ENCODE measurements around the gene TMEM41A. TPM values are rescaled to one million over a fixed set of nuclear protein-coding genes. Genes with fewer than 3 reads are reported as not detected.

Gene TMEM41A
- total RNA-seq, 1 donor from 2014 or later = 21.5 TPM

DNA sequence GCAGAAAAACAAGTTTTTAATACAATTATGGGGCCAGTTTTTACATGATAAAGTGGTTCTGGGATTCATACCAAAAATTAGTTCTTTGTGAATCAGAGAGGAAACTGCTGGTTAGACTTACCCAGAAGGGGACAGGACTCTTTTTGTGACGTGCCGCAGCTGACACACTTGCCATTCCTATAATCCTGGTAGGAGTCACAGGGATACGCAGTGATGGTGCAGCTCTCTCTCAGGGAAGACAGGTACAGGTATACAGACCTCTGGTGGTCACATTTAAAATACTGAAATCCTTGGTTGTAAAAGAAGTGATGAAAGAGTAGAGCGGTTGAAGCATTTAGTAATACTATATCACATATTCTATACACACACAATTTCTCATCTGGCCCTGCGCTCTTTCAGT, 20.2 kb upstream of the TMEM41A start:
- no peak overlapping the region for H3K27ac ChIP-seq (ENCODE audit: low read depth, low read length)
- H4K20me1 ChIP-seq (ENCODE audit: insufficient read depth, low read length) = no peaks in the 10 kb centered on the region
- no peak overlapping the region for H3K4me3 Mint-ChIP-seq (ENCODE audit: unreplicated experiment)
- no peaks in the 10 kb centered on the region for H3K4me1 ChIP-seq (ENCODE audit: insufficient read depth, low read length)
- H3K4me3 ChIP-seq (ENCODE audit: insufficient read depth, low read depth, low read length) = no peak overlapping the region
- FAIRE-seq (no peak), DNase-seq (ENCODE audit: low read depth) (no peak)
- H3K27ac Mint-ChIP-seq (ENCODE audit: unreplicated experiment) = no peak overlapping the region
- no peaks in the 10 kb centered on the region for H3K4me1 Mint-ChIP-seq (ENCODE audit: low read depth, unreplicated experiment)
- TF ChIP-seq, protein P1, sequence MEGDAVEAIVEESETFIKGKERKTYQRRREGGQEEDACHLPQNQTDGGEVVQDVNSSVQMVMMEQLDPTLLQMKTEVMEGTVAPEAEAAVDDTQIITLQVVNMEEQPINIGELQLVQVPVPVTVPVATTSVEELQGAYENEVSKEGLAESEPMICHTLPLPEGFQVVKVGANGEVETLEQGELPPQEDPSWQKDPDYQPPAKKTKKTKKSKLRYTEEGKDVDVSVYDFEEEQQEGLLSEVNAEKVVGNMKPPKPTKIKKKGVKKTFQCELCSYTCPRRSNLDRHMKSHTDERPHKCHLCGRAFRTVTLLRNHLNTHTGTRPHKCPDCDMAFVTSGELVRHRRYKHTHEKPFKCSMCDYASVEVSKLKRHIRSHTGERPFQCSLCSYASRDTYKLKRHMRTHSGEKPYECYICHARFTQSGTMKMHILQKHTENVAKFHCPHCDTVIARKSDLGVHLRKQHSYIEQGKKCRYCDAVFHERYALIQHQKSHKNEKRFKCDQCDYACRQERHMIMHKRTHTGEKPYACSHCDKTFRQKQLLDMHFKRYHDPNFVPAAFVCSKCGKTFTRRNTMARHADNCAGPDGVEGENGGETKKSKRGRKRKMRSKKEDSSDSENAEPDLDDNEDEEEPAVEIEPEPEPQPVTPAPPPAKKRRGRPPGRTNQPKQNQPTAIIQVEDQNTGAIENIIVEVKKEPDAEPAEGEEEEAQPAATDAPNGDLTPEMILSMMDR (IDR thresholded peaks at IDR 0.05; ENCODE audit: insufficient read depth, low read depth, low read length) = no peak
- no peak for TF ChIP-seq EZH2 (IDR thresholded peaks at IDR 0.05; ENCODE audit: insufficient read depth, low read length)
- H3K79me2 ChIP-seq (ENCODE audit: insufficient read depth, low read length) = no peaks in the 10 kb centered on the region
- no peak overlapping the region for H2AFZ ChIP-seq (ENCODE audit: low read depth, low read length)
- H3K9me3 Mint-ChIP-seq (ENCODE audit: unreplicated experiment) = no peaks in the 10 kb centered on the region
- no peaks in the 10 kb centered on the region for H3K36me3 ChIP-seq (ENCODE audit: insufficient read depth, low read length)
- H3K27me3 Mint-ChIP-seq (ENCODE audit: low read depth, unreplicated experiment) = peaks cover 8% of the 10 kb centered on the region
- H3K36me3 Mint-ChIP-seq (ENCODE audit: low read depth, unreplicated experiment) = peaks cover 2% of the 10 kb centered on the region
- H3K9me3 ChIP-seq (ENCODE audit: insufficient read depth, low read depth, low read length) = no peaks in the 10 kb centered on the region
- H3K9ac ChIP-seq (ENCODE audit: low read length) = no peak overlapping the region
- H3K27me3 ChIP-seq (ENCODE audit: insufficient read depth, low read length) = peaks cover 7% of the 10 kb centered on the region
- H3K4me2 ChIP-seq (ENCODE audit: low read length) = no peak overlapping the region

DNA sequence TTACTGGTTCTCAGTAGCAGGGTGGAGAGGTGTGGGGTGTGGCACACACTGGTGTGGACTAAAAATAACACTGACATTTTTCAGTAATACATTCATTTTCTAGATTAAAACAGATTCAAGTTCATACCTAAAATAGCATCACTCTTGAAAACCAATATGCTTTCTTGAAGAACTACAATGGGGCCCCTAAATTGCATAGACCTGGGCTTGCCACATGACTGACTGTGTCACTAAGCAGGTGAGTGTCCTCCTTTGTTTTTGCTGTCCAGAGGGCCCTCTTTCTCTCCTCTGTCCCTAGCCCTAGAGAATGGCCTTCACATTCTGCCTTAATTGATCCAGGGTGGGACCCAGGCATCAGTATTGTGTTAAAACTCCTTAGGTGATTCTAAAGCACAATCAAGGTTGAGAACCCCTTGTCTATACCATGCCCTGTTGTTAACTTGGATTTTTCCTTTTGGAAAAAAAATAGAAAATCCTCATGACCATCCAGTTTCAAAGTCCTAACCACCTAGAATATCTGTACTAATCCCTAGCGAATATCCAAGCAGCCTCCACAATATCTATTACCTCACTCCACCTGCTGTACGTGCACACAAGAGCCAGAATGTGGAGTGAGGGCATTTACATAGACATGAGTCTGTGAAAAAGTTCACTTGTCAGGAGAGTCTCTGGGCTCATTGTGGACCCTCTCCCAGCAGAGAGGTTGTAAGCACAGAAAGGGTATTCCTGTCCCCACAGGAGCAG, 18.7 kb upstream of the TMEM41A start:
- FAIRE-seq = no peak
- Mint-ChIP-seq H3K9me3 (ENCODE audit: unreplicated experiment) (no peaks in the 10 kb centered on the region), H3K4me1 (ENCODE audit: low read depth, unreplicated experiment) (no peaks in the 10 kb centered on the region), H3K36me3 (ENCODE audit: low read depth, unreplicated experiment) (peaks cover 2% of the 10 kb centered on the region), H3K27ac (ENCODE audit: unreplicated experiment) (no peak overlapping the region), H3K27me3 (ENCODE audit: low read depth, unreplicated experiment) (peaks cover 9% of the 10 kb centered on the region), H3K4me3 (ENCODE audit: unreplicated experiment) (no peak overlapping the region)
- TF ChIP-seq, protein P1 (IDR thresholded peaks at IDR 0.05; ENCODE audit: insufficient read depth, low read depth, low read length) = no peak
- TF ChIP-seq EZH2 (IDR thresholded peaks at IDR 0.05; ENCODE audit: insufficient read depth, low read length) = no peak
- Histone ChIP-seq H3K79me2 (ENCODE audit: insufficient read depth, low read length) (no peaks in the 10 kb centered on the region), H3K4me2 (ENCODE audit: low read length) (no peak overlapping the region), H3K36me3 (ENCODE audit: insufficient read depth, low read length) (no peaks in the 10 kb centered on the region), H2AFZ (ENCODE audit: low read depth, low read length) (no peak overlapping the region), H3K9me3 (ENCODE audit: insufficient read depth, low read depth, low read length) (no peaks in the 10 kb centered on the region), H4K20me1 (ENCODE audit: insufficient read depth, low read length) (no peaks in the 10 kb centered on the region), H3K9ac (ENCODE audit: low read length) (no peak overlapping the region), H3K4me1 (ENCODE audit: insufficient read depth, low read length) (no peaks in the 10 kb centered on the region), H3K4me3 (ENCODE audit: insufficient read depth, low read depth, low read length) (no peak overlapping the region), H3K27ac (ENCODE audit: low read depth, low read length) (no peak overlapping the region), H3K27me3 (ENCODE audit: insufficient read depth, low read length) (peaks cover 7% of the 10 kb centered on the region)
- DNase-seq (ENCODE audit: low read depth) = no peak

DNA sequence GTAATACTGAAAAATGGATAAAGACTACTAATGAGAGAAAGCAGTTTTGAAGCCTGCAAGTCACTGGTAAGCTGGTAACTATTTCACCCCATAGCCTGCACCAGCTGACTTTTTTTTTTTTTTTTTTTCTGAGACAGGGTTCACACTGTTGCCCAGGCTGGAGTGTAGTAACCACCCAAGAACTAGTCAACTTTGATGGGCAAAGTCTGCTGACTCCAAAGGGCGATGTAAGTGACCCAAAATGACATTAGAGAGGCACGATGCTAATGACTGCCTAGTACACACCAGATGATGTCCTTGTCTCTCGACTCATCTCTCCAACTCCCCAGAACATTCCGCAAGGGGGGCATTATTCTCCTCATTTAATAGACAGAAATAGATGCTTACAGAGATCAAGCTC, 12.9 kb upstream of the TMEM41A start:
- Mint-ChIP-seq H3K27ac (ENCODE audit: unreplicated experiment) (no peak overlapping the region), H3K27me3 (ENCODE audit: low read depth, unreplicated experiment) (peaks cover 14% of the 10 kb centered on the region), H3K9me3 (ENCODE audit: unreplicated experiment) (no peaks in the 10 kb centered on the region), H3K4me3 (ENCODE audit: unreplicated experiment) (no peak overlapping the region), H3K4me1 (ENCODE audit: low read depth, unreplicated experiment) (no peaks in the 10 kb centered on the region), H3K36me3 (ENCODE audit: low read depth, unreplicated experiment) (peaks cover 2% of the 10 kb centered on the region)
- no peak for FAIRE-seq
- Histone ChIP-seq H4K20me1 (ENCODE audit: insufficient read depth, low read length) (no peaks in the 10 kb centered on the region), H3K27ac (ENCODE audit: low read depth, low read length) (no peak overlapping the region), H3K9ac (ENCODE audit: low read length) (no peak overlapping the region), H2AFZ (ENCODE audit: low read depth, low read length) (no peak overlapping the region), H3K9me3 (ENCODE audit: insufficient read depth, low read depth, low read length) (no peaks in the 10 kb centered on the region), H3K27me3 (ENCODE audit: insufficient read depth, low read length) (no peaks in the 10 kb centered on the region), H3K4me3 (ENCODE audit: insufficient read depth, low read depth, low read length) (no peak overlapping the region), H3K79me2 (ENCODE audit: insufficient read depth, low read length) (no peaks in the 10 kb centered on the region), H3K36me3 (ENCODE audit: insufficient read depth, low read length) (no peaks in the 10 kb centered on the region), H3K4me2 (ENCODE audit: low read length) (no peak overlapping the region), H3K4me1 (ENCODE audit: insufficient read depth, low read length) (no peaks in the 10 kb centered on the region)
- TF ChIP-seq, protein P1 (IDR thresholded peaks at IDR 0.05; ENCODE audit: insufficient read depth, low read depth, low read length) = no peak
- no peak for DNase-seq (ENCODE audit: low read depth)
